Naive B cell (primary cell): ENCODE results near the gene NCS1. TPM values are rescaled to one million over a fixed set of nuclear protein-coding genes. Genes with fewer than 3 reads are reported as not detected.

ENCODE experiments used
- ATAC-seq, 2 donors: fragments of 150-1000 bp; cut with Tn5 transposase; 2 replicates each; pipeline ENCODE4 v1.10.0; 2021; ENCODE audit warnings: low read depth in 2 of 2, mild to moderate bottlenecking in 2 of 2, moderate library complexity in 2 of 2
- DNase-seq: peaks from one replicate; pipeline ENCODE4 v3.0.0; 2022
- H3K27ac Mint-ChIP-seq, 6 donors: one replicate each; pipeline ENCODE4 v1.8.0; 2020 to 2022; ENCODE audit warnings: mild to moderate bottlenecking in 6 of 6, mixed read lengths in 6 of 6, moderate library complexity in 5 of 6, inconsistent platforms in 2 of 6
- H3K27me3 Mint-ChIP-seq, 3 donors: one replicate each; pipeline ENCODE4 v1.8.0; 2021 to 2022; ENCODE audit warnings: mixed read lengths in 3 of 3, mild to moderate bottlenecking in 1 of 3
- H3K36me3 Mint-ChIP-seq, 2 donors: one replicate each; pipeline ENCODE4 v1.8.0; 2020 to 2022; ENCODE audit warnings: mixed read lengths in 2 of 2, inconsistent platforms in 1 of 2, mild to moderate bottlenecking in 1 of 2
- H3K4me1 Mint-ChIP-seq, 3 donors: one replicate each; pipeline ENCODE4 v1.8.0; 2020 to 2022; ENCODE audit warnings: mixed read lengths in 3 of 3, inconsistent platforms in 1 of 3, mild to moderate bottlenecking in 1 of 3, moderate library complexity in 1 of 3
- H3K4me3 Mint-ChIP-seq, 8 donors: one replicate each; pipeline ENCODE4 v1.8.0; 2020 to 2022; ENCODE audit warnings: mild to moderate bottlenecking in 8 of 8, mixed read lengths in 8 of 8, moderate library complexity in 8 of 8, inconsistent platforms in 2 of 8
- H3K9me3 Mint-ChIP-seq, 7 donors: one replicate each; pipeline ENCODE4 v1.8.0; 2020 to 2022; ENCODE audit warnings: mixed read lengths in 7 of 7, mild to moderate bottlenecking in 5 of 7, inconsistent platforms in 2 of 7, moderate library complexity in 1 of 7
- polyA plus RNA-seq, 6 donors: library from polyadenylated mRNA; unstranded; fragments of 300-500 nt; fragmentation: Illumina TruSeq; gene quantifications; one replicate each; pipeline ENCODE4 v1.2.3, GENCODE V29; 2021; ENCODE audit warnings: low read depth in 6 of 6

The NCS1 gene
- polyA plus RNA-seq, 6 donors from 2014 or later = 0.04 TPM; not detected in 5

GRCh38 chr9:130139251-130139650, 33.0 kb upstream of the NCS1 start:
- H3K36me3 Mint-ChIP-seq = no peaks in the 10 kb centered on the region
- H3K4me1 Mint-ChIP-seq = peaks cover 3 to 17% (median 7%) of the 10 kb centered on the region in 3 donors
- H3K27ac Mint-ChIP-seq = no peak overlapping the region
- no peak overlapping the region for H3K4me3 Mint-ChIP-seq
- no peaks in the 10 kb centered on the region for H3K9me3 Mint-ChIP-seq
- ATAC-seq (no peak), DNase-seq (no peak)
- peaks cover 6 to 10% (median 8%) of the 10 kb centered on the region in 3 donors for H3K27me3 Mint-ChIP-seq

GRCh38 chr9:130140706-130141105, 31.5 kb upstream of the NCS1 start:
- peaks cover 6 to 17% (median 17%) of the 10 kb centered on the region in 3 donors for H3K27me3 Mint-ChIP-seq
- peak overlapping the region in 2 of 8 donors; percentile 10 to 29 for H3K4me3 Mint-ChIP-seq
- ATAC-seq = peak in 1 of 2 donors; percentile 42
- H3K27ac Mint-ChIP-seq = peak overlapping the region in 3 of 6 donors; percentile 47 to 87 (median 84)
- H3K4me1 Mint-ChIP-seq = peaks cover 3 to 24% (median 7%) of the 10 kb centered on the region in 3 donors
- no peaks in the 10 kb centered on the region for H3K9me3 Mint-ChIP-seq
- H3K36me3 Mint-ChIP-seq = no peaks in the 10 kb centered on the region
- DNase-seq = no peak

GRCh38 chr9:130142056-130142455, 30.1 kb upstream of the NCS1 start:
- DNase-seq (no peak), ATAC-seq (no peak)
- Mint-ChIP-seq H3K4me3 (no peak overlapping the region), H3K36me3 (no peaks in the 10 kb centered on the region), H3K9me3 (no peaks in the 10 kb centered on the region), H3K4me1 (peaks cover 3 to 24% (median 7%) of the 10 kb centered on the region in 3 donors), H3K27ac (no peak overlapping the region), H3K27me3 (peaks cover 12 to 29% (median 28%) of the 10 kb centered on the region in 3 donors)

GRCh38 chr9:130142641-130143040, 29.6 kb upstream of the NCS1 start:
- no peak for DNase-seq
- H3K4me3 Mint-ChIP-seq = no peak overlapping the region
- no peak for ATAC-seq
- H3K9me3 Mint-ChIP-seq = no peaks in the 10 kb centered on the region
- no peak overlapping the region for H3K27ac Mint-ChIP-seq
- peaks cover 12 to 35% (median 30%) of the 10 kb centered on the region in 3 donors for H3K27me3 Mint-ChIP-seq
- H3K4me1 Mint-ChIP-seq = peaks cover 3 to 24% (median 7%) of the 10 kb centered on the region in 3 donors
- no peaks in the 10 kb centered on the region for H3K36me3 Mint-ChIP-seq

DNA sequence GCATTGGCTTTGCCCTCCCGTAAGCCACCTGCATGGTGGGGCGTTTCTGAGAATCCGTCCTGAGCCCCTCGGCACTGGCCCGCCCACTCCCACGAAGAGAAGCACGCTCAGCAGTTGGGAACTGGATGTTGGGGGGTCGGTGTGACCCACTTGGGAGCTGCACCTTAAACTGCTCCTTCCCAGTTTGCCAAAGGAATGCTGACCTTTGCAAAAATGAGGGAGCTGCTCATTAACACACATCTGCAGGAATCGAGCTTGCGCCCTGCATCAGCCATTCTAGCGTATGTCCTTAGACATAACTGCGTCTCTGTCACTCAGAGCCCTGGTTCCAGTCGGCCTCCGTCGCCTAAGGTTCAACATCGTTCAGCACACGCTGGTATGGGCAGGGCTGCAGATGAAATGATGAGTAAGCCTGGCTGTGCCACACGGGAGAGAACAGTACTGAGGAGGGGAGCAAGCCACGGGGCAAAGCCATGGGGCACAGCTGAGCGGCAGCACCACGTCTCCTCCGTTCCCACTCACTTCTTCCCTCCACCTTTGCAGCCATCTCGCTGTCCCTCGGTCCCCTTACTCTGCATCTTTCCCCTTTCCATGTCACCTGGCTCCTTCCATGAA, 28.8 kb upstream of the NCS1 start:
- ATAC-seq (no peak), DNase-seq (no peak)
- no peaks in the 10 kb centered on the region for H3K36me3 Mint-ChIP-seq
- no peak overlapping the region for H3K4me3 Mint-ChIP-seq
- peaks cover 3 to 24% (median 7%) of the 10 kb centered on the region in 3 donors for H3K4me1 Mint-ChIP-seq
- peak overlapping the region in 1 of 6 donors; percentile 34 for H3K27ac Mint-ChIP-seq
- peaks cover 18 to 43% (median 38%) of the 10 kb centered on the region in 3 donors for H3K27me3 Mint-ChIP-seq
- H3K9me3 Mint-ChIP-seq = no peaks in the 10 kb centered on the region

GRCh38 chr9:130143958-130144366, 28.2 kb upstream of the NCS1 start:
- Mint-ChIP-seq H3K4me3 (no peak overlapping the region), H3K27ac (peak overlapping the region in 2 of 6 donors; percentile 34 to 37), H3K27me3 (peaks cover 19 to 46% (median 39%) of the 10 kb centered on the region in 3 donors), H3K9me3 (no peaks in the 10 kb centered on the region), H3K36me3 (no peaks in the 10 kb centered on the region), H3K4me1 (peaks cover 3 to 24% (median 7%) of the 10 kb centered on the region in 3 donors)
- no peak for ATAC-seq
- DNase-seq = no peak

DNA sequence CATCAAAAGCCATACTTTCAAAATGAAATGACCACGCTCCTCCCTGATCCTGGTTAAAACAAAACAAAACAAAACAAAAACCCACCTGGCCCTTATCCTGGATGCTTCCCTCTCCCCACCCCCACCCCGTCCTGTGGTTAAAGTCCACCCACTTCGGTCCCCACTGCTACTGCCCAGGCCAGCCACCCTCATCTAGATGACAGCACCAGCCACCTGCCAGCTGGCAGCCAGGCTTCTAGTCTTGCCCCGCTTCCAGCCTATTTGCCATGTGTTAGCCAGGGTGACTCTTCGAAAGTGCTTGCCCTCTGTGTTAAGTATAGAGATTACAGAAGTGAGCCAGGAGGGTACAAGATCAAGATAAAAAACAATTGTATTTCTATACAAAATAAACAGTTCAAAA, 27.5 kb upstream of the NCS1 start:
- peak overlapping the region in 1 of 6 donors; percentile 74 for H3K27ac Mint-ChIP-seq
- no peaks in the 10 kb centered on the region for H3K36me3 Mint-ChIP-seq
- DNase-seq (no peak), ATAC-seq (no peak)
- H3K9me3 Mint-ChIP-seq = no peaks in the 10 kb centered on the region
- H3K4me3 Mint-ChIP-seq = no peak overlapping the region
- peaks cover 3 to 24% (median 7%) of the 10 kb centered on the region in 3 donors for H3K4me1 Mint-ChIP-seq
- peaks cover 19 to 50% (median 39%) of the 10 kb centered on the region in 3 donors for H3K27me3 Mint-ChIP-seq

DNA sequence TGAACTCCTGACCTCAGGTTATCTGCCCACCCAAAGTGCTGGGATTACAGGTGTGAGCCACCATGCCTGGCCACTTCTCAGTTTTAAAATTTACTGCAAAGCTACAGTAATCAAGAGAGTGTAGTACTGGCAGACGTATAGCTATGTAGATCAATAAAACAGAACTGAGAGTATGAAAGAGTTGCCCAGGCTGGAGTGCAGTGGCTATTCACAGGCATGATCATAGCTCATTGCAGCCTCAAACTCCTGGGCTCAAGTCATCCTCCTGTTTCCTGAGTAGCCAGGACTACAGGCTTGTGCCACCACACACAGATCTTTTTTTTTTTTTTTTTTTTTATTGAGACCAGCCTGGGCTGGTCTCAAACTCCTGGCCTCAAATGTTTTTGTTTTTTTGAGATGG, 26.5 kb upstream of the NCS1 start:
- no peak overlapping the region for H3K4me3 Mint-ChIP-seq
- no peak for DNase-seq

GRCh38 chr9:130147198-130147597, 25.0 kb upstream of the NCS1 start:
- H3K27ac Mint-ChIP-seq = no peak overlapping the region
- no peak overlapping the region for H3K4me3 Mint-ChIP-seq
- peaks cover 0 to 10% (median 7%) of the 10 kb centered on the region in 3 donors for H3K4me1 Mint-ChIP-seq
- peaks cover 19 to 50% (median 39%) of the 10 kb centered on the region in 3 donors for H3K27me3 Mint-ChIP-seq
- ATAC-seq (no peak), DNase-seq (no peak)
- H3K36me3 Mint-ChIP-seq = no peaks in the 10 kb centered on the region
- no peaks in the 10 kb centered on the region for H3K9me3 Mint-ChIP-seq

More for the DNA sequence above, 26.5 kb upstream of the NCS1 start:
- Mint-ChIP-seq H3K36me3 (no peaks in the 10 kb centered on the region), H3K4me1 (peaks cover 2 to 20% (median 7%) of the 10 kb centered on the region in 3 donors), H3K27ac (peak overlapping the region in 1 of 6 donors; percentile 21), H3K9me3 (no peaks in the 10 kb centered on the region), H3K27me3 (peaks cover 19 to 50% (median 39%) of the 10 kb centered on the region in 3 donors)
- no peak for ATAC-seq

GRCh38 chr9:130147910-130148309, 24.3 kb upstream of the NCS1 start:
- Mint-ChIP-seq H3K4me1 (peaks cover 0 to 10% (median 7%) of the 10 kb centered on the region in 3 donors), H3K36me3 (no peaks in the 10 kb centered on the region), H3K27ac (no peak overlapping the region), H3K27me3 (peaks cover 19 to 50% (median 39%) of the 10 kb centered on the region in 3 donors), H3K4me3 (no peak overlapping the region), H3K9me3 (no peaks in the 10 kb centered on the region)
- DNase-seq (no peak), ATAC-seq (no peak)

DNA sequence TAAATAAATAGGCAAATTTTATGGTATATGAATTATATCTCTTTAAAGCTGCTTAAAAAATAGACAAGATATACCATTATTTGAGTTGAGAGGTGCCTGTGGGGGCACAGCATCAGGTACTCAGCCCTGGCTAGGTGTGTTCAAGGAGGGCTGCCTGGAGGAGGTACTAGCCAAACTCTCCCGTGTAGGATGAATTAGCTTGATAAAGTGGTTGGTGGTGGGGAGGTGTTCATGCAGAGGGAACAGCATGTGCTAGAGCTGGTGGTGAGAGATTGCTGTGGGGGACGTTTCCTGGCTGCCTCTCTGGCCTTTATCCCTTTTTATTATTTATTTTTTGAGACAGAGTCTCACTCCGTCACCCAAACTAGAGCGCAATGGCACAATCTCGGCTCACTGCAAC, 23.2 kb upstream of the NCS1 start:
- H3K27me3 Mint-ChIP-seq = peaks cover 13 to 42% (median 33%) of the 10 kb centered on the region in 3 donors
- H3K4me3 Mint-ChIP-seq = no peak overlapping the region
- H3K4me1 Mint-ChIP-seq = peaks cover 0 to 7% (median 3%) of the 10 kb centered on the region in 3 donors
- DNase-seq = no peak
- ATAC-seq = no peak
- H3K27ac Mint-ChIP-seq = no peak overlapping the region
- no peaks in the 10 kb centered on the region for H3K9me3 Mint-ChIP-seq
- no peaks in the 10 kb centered on the region for H3K36me3 Mint-ChIP-seq

- peak overlapping the region in 1 of 6 donors; percentile 21 for H3K27ac Mint-ChIP-seq
- DNase-seq = no peak
- no peak for ATAC-seq
- no peaks in the 10 kb centered on the region for H3K36me3 Mint-ChIP-seq
- no peak overlapping the region for H3K4me3 Mint-ChIP-seq
- peaks cover 0 to 3% (median 0%) of the 10 kb centered on the region in 3 donors for H3K4me1 Mint-ChIP-seq
- H3K27me3 Mint-ChIP-seq = peaks cover 13 to 35% (median 31%) of the 10 kb centered on the region in 3 donors
- H3K9me3 Mint-ChIP-seq = no peaks in the 10 kb centered on the region
These were observed 22.4 kb upstream of the NCS1 start for GRCh38 chr9:130149654-130150286.

DNA sequence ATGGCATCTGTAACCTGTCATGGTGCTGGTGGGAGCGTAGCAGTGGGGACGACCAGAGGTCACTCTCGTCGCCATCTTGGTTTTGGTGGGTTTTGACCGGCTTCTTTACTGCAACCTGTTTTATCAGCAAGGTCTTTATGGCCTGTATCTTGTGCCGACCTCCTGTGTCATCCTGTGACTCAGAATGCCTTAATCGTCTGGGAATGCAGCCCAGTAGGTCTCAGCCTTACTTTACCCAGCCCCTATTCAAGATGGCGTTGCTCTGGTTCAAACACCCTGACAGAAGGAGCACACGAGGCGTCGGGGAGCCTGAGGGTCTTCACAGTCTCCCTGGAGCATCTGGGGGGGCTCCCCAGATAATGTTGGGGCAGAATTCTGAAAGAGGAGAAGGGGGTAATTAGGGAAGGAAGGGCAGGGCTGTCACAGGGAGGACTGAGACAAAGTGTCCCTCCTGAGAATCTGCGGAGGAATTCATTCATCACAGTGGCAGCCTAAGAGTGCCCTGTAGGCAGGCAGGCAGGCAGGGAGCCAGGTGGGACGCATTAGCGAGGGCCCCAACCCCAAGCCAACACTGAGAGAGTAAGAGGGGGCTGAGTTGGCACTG, 21.3 kb upstream of the NCS1 start:
- Mint-ChIP-seq H3K4me1 (no peaks in the 10 kb centered on the region), H3K9me3 (no peaks in the 10 kb centered on the region), H3K27ac (peak overlapping the region in 1 of 6 donors; percentile 54), H3K4me3 (no peak overlapping the region), H3K27me3 (peaks cover 13 to 37% (median 22%) of the 10 kb centered on the region in 3 donors), H3K36me3 (no peaks in the 10 kb centered on the region)
- DNase-seq = no peak
- ATAC-seq = no peak
